NCI-H1694 treated with DMSO at 0.1 percent for 48 hours (cell line): ENCODE data around the gene MON1A.
"Not testable (repeated sequence)": the region's sequence is repeated elsewhere in the genome, so short reads cannot be mapped to it uniquely, and the experiment has no call there.

Experiments
- DNase-seq: peaks from one replicate; lab custom pipeline; 2025; lab: John Stamatoyannopoulos, UW

The MON1A gene, protein sequence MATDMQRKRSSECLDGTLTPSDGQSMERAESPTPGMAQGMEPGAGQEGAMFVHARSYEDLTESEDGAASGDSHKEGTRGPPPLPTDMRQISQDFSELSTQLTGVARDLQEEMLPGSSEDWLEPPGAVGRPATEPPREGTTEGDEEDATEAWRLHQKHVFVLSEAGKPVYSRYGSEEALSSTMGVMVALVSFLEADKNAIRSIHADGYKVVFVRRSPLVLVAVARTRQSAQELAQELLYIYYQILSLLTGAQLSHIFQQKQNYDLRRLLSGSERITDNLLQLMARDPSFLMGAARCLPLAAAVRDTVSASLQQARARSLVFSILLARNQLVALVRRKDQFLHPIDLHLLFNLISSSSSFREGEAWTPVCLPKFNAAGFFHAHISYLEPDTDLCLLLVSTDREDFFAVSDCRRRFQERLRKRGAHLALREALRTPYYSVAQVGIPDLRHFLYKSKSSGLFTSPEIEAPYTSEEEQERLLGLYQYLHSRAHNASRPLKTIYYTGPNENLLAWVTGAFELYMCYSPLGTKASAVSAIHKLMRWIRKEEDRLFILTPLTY

DNA sequence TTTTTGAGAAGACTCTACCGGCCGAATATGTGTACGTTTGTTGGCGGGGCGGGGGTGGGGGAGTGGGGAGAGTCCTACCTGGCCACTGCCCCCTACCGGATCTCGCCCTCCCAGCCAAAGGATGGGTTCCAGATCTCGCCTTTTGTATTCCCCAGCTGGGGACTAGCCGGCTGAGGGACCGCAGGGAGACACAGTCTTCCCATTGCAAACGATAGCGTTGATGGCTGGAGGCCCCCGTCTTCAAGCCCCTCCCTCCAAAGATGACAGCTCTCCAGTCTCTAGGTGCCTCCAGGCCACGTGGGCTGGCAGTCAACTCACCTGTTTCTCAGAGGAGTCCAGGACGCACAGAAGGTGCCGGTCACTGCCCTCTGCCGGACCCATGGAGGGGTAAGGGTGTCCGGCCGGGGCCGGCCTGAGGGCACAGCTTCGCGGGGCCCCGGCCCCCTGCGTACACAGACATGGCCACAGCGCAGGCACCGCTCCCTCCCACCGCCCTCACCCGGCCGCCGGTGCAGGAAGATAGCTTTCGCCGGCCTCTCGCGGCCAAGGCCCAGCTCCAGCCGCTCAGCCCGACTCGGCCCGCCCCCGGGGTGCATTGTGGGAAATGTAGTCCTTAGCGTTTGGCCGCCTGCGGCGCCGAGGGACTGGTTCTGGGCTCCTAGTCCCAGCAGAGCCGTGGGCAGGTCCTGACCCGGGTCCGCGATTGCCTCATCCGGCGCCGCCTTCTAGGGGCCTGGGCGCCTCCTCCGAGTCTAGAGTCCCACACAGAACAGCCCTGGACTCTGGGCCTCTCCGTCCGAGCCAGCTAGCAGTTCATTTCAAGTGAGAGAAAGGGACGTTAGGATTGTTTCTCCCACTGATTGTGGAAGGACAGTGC lies at the start of gene MON1A:
MON1A (minus strand) TSS at position 521 of the 877 bp plus-strand sequence. CDS start 16,465 bp downstream, outside the sequence.
- DNase-seq, result peak; percentile 15

DNA sequence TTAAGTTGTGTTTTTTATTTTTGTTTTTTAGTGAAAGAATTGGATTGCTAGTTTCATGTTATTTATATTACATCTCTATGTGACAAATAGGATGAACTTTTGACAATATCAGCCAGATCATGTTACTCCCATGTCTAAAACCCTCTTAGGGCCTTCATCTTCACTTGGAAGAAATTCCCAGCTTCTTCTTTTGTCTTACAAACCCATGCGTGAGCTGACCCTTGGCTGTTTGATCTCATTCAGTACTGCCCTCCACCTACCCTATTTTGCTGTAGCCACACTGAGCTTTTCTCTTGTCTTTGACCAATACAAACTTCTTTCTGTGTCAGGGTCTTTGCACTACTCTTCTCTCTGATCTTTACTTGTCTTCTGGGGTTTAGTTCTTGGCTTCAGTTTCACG lies 47.3 kb upstream of the MON1A start:
- no peak for DNase-seq

DNA sequence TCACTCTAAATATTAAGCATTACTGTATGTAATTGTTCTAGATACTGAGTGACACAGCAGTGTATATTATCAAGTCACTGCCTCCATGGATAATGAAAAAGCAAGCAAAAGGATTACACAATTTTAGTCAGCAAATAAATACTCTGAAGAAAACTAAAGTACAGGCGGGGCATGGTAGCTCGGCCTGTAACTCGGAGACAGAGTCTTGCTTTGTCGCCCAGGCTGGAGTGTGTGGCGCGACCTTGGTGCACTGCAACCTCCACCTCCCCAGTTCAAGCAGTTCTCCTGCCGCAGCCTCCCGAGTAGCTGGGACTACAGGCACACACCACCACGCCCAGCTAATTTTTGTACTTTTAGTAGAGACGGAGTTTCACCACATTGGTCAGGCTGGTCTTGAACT lies 43.0 kb upstream of the MON1A start:
- no peak for DNase-seq

DNA sequence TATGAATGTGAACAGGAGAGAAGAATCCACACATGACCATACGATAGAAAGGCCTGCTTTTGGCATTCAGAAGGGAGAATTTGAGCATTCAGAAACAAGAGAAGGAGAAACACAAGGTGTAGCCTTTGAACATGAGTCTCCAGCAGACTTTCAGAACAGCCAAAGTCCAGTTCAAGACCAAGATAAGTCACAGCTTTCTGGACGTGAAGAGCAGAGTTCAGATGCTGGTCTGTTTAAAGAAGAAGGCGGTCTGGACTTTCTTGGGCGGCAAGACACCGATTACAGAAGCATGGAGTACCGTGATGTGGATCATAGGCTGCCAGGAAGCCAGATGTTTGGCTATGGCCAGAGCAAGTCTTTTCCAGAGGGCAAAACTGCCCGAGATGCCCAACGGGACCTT lies 38.7 kb upstream of the MON1A start:
- no peak for DNase-seq

DNA sequence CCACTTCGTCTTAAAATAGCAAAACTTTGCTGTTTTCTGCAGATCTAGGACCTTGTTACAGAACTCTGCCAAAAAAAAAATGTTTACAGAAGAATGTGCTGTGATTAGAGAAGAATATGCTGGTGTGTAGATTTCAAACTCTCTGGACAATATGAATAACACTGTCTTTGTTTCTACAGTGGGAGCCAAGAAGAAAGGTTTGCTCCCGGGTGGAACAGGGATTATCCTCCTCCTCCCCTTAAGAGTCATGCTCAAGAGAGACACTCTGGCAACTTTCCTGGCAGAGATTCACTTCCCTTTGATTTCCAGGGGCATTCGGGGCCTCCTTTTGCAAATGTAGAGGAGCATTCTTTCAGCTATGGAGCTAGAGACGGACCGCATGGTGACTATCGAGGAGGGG lies 37.7 kb upstream of the MON1A start:
- DNase-seq, result no peak

DNA sequence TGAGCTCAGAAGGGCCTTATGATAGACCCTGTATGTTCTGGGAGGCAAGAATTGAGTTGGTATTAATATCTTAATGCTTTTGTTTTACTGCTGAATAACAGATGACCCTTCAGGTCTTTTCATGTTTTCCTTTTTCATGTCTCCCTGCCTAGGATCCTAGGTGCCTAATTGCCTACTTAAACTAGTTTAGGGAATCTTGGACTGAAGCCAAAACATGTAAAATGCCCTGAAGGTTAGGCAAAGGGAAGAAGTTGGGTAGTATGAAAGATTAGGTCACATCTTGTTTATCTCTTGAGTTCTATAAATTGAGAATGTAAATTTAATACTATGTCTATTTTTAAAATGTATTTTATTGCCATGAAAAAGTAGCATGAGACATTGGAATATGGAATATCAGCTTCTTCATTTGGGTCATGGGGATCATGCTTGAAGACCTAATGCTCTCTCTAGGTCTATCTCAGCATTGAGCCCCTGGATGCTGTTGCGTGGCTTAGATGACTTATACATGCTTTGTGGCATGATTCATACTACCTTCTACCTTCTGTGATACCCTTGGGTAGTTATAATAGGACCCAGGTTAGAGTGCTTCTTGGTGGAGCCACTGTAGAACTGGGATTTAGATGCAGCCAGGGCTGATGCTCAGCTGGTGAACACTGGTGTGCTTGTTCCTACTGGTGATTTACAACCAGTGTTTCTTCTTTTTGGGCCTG lies 36.8 kb upstream of the MON1A start:
- DNase-seq, result no peak

DNA sequence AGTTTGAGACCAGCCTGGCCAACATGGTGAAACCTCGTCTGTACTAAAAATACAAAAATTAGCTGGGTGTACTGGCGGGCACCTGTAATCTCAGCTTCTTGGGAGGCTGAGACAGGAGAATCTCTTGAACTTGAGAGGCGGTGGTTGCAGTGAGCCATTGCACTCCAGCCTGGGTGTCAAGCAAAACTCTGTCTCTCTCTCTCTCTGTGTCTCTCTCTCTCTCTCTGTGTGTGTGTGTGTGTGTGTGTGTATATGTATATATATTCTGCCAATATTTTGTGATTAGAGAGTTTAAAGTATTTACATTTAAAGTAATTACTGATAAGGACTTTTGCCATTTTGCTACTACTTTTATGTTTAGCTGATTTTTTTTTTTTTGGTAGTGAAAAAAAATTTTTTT lies 26.0 kb upstream of the MON1A start:
- no peak for DNase-seq

DNA sequence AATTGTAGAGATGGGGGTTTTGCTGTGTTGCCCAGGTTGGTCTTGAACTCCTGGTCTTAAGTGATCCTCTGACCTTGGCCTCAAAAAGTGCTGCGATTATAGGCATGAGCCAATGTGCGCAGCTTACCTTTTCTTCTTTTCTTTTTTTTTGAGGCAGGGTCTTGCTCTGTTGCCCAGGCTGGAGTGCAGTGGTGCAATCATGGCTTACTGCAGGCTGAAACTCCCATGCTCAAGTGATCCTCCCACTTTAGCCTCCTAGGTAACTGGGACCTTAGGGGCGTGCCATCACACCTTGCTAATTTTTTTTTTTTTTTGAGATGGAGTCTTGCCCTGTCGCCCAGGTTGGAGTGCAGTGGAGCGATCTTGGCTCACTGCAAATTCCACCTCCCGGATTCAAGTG lies 23.3 kb upstream of the MON1A start:
- no peak for DNase-seq

DNA sequence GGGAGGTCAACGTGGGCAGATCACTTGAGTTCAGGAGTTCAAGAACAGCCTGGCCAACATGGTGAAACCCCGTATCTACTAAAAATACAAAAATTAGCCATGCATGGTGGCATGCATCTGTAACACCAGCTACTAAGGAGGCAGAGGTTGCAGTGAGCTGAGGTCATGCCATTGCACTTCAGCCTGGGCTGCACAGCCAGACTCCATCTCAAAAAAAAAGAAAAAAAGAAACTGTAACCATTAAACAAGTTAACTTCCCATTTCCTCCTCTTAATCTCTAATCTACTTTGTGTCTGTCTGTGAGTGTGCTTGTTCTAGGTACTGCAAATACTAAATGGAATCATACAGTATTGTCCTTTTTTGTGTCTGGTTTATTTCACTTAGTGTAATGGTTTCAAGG lies 13.0 kb upstream of the MON1A start:
- DNase-seq, result no peak

DNA sequence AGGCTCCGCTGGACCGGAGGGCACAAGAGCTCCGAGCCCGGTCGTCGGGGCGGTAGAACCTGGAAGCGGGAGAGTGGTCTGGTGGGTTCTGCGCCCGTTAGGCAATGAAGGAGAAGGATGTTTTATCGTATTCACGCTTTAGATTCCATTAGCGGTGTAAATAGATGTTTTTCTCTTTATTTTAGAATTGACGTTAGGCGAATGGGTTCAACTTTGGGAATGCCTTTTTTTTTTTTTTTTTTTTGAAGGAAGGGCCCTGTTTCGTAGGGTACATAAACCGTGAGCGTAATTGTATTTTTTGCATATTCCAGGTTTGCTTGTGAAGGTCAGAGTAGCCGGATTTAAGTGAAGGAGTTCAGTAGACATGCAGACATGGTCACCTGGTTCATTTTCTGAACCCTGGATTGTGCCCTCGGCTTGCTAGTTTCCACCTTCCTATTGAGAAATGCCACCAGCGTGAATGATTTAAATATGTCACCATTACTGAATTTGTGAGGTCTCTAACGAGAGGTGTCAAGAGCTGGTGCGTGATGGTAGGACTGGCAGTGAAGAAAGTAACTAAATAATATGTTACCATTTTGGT lies 11.1 kb upstream of the MON1A start:
- no peak for DNase-seq

DNA sequence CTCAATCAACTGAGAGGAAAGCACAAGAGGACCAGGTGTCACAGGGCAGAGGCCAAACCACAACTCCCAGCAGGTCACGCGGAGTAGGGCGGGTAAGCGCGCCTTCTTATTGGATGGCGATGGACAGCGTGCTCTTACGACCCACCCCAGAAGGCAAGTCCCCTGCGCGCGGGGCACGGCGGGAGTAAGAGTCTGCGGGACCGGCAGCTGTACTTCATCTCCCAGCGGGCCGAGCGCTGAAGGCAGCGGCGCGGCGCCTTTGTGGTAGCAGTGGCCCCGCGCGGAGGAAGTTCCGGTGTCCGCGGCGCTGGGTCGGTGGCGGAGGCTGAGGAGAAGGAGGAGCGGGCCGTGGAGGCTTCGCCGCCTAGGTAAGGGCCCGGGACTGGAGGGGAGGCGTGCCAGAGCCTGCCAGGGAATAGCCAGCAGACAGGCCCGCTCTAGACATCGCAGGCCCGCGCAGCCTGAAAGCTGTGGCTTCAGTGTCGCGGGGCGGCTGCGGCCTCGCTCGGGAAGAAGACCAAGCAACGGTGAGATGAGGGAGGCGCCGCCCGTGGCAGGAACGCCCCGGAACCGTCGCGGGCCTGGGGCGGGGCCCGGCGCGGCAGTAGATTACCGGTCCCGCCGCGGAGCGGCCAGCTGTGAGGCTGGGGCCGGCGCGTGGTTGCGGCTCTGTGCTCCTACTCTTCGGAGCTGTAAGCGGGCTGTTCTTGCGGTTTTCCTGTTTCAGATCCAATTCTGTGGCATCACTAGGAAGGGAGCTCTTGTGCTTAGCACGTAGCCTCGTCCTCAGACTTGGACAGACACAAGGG lies 10.5 kb upstream of the MON1A start, which contains the start of gene RBM6:
RBM6 (plus strand) TSS at position 293 of the 809 bp plus-strand sequence. CDS start 22,492 bp downstream, outside the sequence.
- DNase-seq, result peak; percentile 82

DNA sequence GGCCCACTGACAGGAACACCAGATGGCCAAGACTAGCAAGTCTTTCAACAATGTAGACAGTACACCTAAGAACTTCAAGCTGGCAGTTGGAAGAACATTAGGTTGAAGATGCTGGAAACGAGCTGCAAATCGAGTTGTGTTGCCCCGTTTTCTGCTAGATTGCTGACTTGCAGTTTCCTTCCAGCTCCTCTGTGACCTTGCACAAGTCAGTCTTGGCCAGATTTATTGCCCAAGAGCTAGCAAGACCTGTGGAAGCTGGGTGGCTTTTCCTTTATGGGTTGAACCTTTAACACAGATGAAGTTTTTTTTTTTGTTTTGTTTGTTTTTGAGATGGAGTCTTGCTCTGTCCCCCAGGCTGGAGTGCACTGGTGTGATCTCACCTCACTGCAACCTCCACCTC lies 7.5 kb upstream of the MON1A start:
- DNase-seq, result no peak

DNA sequence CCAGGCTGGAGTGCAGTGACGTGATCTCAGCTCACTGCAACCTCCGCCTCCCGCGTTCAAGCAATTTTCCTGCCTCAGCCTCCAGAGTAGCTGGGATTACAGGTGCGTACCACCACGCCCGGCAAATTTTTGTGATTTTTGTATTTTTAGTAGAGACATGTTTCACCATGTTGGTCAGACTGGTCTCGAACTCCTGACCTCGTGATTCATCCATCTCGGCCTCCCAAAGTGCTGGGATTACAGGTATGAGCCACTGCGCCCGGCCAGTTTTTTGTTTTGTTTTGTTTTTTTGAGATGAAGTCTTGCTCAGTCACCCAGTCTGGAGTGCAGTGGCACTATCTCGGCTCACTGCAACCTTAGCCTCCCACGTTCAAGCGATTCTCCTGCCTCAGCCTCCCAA lies 2.7 kb upstream of the MON1A start:
- DNase-seq, result not testable (repeated sequence)

DNA sequence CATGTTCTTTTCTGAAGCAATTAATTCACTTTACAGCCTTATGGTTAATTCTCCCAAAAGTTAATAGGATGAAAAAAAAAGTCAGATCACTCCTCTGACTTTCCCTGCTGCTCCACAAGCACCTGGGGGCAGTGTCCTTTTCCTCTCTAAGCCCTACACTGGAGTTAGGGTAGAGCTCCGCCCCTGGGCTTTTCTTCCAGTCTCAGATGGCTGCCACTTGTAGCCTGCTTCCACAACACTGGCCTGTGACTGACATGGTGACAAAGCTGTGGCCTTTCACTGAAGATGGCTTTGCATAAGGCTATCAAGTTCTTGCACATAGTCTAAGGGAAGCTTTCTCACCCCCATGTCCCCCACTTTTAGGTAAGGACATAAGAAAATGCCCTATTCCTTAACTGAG lies 1.3 kb upstream of the MON1A start:
- DNase-seq, result no peak

DNA sequence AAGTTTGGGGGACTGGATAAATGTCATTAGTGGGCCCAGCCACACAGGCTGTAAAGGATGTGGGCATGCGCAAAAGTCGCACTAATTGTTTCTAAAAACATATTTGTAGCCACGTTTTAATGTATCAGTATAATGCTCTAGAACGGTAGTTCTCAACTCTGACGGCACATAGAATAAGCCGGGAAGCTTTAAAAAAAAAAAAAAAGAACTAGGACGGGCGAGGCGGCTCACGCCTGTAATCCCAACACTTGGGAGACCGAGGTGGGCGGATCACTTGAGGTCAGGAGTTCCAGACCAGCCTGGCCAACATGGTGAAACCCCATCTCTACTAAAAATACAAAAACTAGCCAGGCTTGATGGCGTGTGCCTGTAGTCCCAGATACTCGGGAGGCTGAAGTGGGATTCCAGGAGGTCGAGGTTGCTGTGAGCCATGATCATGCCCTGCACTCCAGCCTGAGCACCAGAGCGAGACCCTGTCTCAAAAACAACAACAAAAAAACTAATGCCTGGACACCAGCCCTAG lies 618 bp upstream of the MON1A start:
- DNase-seq, result no peak

DNA sequence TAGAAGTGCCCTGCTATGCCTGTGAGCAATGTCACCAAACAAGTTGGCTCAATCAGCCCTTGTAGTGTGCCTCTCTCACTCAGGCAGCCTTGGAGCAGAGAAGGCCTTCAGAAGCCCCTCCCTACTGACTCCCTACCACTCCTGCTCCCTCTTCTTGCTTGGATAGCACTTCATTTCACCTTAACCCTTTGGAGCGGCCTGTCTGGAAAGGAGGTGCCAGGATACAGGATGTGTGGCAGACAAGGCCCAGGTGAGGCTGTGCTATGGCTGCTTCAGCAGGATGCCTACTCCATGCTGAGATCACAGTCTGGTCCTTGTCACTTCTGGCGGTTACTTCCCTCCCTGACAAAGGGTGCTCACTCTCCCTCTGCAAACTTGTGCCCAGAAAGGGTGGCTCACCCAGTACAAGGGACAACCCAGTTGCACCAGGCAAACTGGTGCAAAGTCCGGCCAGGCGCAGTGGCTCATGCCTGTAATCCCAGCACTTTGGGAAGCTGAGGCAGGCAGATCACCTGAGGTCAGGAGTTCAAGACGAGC lies 1.1 kb downstream of the MON1A start:
- no peak for DNase-seq

DNA sequence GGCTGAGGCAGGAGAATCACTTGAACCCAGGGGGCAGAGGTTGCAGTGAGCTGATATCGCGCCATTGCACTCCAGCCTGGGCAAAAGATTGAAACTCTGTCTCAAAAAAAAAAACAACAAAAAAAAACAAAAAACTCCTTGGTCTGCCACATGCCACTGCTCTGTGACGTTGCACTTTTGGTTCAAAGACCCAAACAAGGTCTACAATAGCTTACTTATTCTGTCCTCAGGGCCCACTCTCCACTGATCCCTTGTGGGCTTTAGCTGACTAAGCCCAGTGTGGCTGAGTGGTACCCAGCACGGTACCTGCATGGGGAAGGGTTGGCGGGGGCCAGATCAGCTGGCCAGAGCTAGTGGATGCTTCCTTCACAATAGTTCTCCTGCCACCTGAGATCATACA lies 1.8 kb downstream of the MON1A start:
- DNase-seq, result no peak

DNA sequence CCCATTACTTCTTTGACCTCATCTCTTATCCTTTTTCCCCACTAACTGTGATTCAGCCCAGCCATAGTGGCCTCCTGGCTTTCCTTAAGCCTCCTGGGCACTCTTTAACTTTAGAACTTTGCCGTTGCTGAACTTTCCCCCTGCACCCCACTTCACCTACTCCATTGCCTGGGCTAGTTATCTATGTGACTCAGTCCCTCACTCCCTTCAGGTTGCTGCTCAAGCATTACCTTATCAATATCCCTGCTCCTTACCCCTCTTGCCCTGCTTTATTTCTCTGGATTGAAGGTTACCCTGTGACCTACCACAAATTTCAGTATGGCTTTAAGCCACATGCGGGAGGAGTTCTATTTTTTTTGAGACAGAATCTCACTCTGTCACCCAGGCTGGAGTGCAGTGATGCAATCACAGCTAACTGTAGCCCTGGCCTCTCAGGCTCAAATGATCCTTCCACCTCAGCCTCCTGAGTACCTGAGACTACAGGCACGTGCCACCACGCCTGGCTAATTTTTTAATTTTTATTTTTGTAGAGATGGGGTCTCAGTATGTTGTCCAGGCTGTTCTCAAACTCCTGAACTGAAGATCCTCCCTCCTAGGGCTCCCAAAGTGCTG lies 3.4 kb downstream of the MON1A start:
- no peak for DNase-seq

DNA sequence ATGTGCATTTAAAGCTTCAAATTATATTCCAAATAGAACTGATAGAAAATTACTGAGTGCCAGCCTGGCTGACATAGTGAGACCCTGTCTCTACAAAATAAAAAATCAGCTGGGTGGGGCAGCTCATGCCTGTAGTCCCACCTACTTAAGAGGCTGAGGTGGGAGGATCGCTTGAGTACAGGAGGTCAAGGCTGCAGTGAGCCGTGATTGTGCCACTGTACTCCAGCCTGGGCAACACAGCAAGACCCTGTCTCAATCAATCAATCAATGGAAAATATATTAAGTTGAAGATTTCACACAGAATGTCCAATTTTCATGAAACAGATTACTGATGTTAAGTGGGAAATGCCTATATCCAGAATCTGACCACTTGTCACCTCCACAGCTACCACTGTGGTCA lies 4.1 kb downstream of the MON1A start:
- DNase-seq, result no peak

DNA sequence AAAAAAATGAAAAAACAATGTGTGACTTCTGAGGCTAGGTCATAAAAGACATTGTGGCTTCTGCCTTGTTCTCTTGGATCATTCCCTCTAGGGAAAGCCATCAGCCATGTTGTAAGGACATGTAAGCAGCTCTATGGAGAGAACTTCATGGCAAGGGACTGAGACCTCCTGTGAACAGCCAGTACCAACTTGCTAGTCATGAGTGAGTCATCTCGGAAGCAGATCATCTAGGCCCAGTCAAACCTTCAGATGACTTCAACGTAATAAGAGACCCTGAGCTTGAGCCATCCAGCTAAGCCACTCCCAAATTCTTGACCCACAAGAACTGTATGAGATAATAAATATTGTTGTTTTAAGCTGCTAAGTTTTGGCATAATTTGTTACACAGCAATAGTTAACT lies 4.9 kb downstream of the MON1A start:
- DNase-seq, result no peak
